Calu3 (cell line): ENCODE measurements around the gene TDRD12. TPM values are rescaled to one million over a fixed set of nuclear protein-coding genes. Genes with fewer than 3 reads are reported as not detected.

Source experiments
- BruUV-seq: library from RNA; stranded (reverse); fragments of 400-500 nt; replicated peaks from 2 replicates; lab custom pipeline; 2021; lab: Mats Ljungman, UMichigan
- CTCF ChIA-PET: fragments of 300-600 bp; sonication (Branson Sonifier 250); formaldehyde crosslinking; loops from one replicate; lab custom pipeline; 2022; ENCODE audit warnings: antibody characterized with exemption; lab: Charles Lee
- DNase-seq: peaks from one replicate; pipeline ENCODE4 v3.0.0; 2022
- H3K27ac Mint-ChIP-seq: one replicate; pipeline ENCODE4 v1.8.0; 2022; ENCODE audit warnings: mixed read lengths; ENCODE audit not compliant: unreplicated experiment
- H3K27me3 Mint-ChIP-seq: one replicate; pipeline ENCODE4 v1.8.0; 2022; ENCODE audit warnings: mixed read lengths; ENCODE audit not compliant: unreplicated experiment
- H3K36me3 Mint-ChIP-seq: one replicate; pipeline ENCODE4 v1.8.0; 2022; ENCODE audit warnings: mild to moderate bottlenecking, moderate library complexity, mixed read lengths; ENCODE audit not compliant: insufficient read depth, unreplicated experiment
- H3K4me1 Mint-ChIP-seq: one replicate; pipeline ENCODE4 v1.8.0; 2022; ENCODE audit warnings: mild to moderate bottlenecking, low read depth, mixed read lengths; ENCODE audit not compliant: unreplicated experiment
- H3K4me3 Mint-ChIP-seq: one replicate; pipeline ENCODE4 v1.8.0; 2022; ENCODE audit warnings: mild to moderate bottlenecking, low read depth, moderate library complexity, mixed read lengths; ENCODE audit not compliant: unreplicated experiment
- H3K9me3 Mint-ChIP-seq: one replicate; pipeline ENCODE4 v1.8.0; 2022; ENCODE audit warnings: low read depth, mixed read lengths; ENCODE audit not compliant: unreplicated experiment
- intact Hi-C: fragments of 100-400 bp; cut with micrococcal nuclease; formaldehyde crosslinking; loops from one replicate; pipeline ENCODE4 v1.10.0; 2022; ENCODE audit not compliant: unreplicated experiment
- total RNA-seq: library from RNA; stranded (reverse); gene quantifications from 2 replicates; pipeline ENCODE4 v1.2.3, GENCODE V29; 2022
- TF ChIP-seq, protein P1 (sequence below): fragments of 200-600 bp; IDR thresholded peaks from one replicate; pipeline ENCODE4 v1.8.0; 2022; ENCODE audit warnings: antibody characterized with exemption; ENCODE audit not compliant: unreplicated experiment

The TDRD12 gene
- total RNA-seq, 1 experiment from 2014 or later = 0.33 TPM

DNA sequence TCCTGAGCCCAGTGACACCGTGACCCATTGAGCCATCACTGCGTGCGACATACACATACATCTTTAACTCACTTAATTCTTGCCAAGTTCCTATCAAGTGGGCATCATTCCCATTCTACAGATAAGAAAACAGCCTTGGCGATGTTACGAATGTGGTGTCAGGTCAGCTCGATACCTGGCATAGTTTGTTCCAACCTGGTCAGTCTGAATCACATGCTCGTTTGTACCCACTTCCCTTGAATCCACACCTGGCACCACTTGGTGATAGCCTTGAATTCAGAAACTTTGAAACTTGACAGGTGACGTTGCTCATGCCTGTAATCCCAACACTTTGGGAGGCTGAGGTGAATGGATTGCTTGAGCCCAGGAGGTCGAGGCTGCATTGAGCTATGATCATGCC, 90.9 kb downstream of the TDRD12 start:
- H3K4me3 Mint-ChIP-seq = no peak overlapping the region
- no peaks in the 10 kb centered on the region for H3K36me3 Mint-ChIP-seq
- TF ChIP-seq, protein P1, sequence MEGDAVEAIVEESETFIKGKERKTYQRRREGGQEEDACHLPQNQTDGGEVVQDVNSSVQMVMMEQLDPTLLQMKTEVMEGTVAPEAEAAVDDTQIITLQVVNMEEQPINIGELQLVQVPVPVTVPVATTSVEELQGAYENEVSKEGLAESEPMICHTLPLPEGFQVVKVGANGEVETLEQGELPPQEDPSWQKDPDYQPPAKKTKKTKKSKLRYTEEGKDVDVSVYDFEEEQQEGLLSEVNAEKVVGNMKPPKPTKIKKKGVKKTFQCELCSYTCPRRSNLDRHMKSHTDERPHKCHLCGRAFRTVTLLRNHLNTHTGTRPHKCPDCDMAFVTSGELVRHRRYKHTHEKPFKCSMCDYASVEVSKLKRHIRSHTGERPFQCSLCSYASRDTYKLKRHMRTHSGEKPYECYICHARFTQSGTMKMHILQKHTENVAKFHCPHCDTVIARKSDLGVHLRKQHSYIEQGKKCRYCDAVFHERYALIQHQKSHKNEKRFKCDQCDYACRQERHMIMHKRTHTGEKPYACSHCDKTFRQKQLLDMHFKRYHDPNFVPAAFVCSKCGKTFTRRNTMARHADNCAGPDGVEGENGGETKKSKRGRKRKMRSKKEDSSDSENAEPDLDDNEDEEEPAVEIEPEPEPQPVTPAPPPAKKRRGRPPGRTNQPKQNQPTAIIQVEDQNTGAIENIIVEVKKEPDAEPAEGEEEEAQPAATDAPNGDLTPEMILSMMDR = no peak
- CTCF ChIA-PET = no interaction called here
- H3K27me3 Mint-ChIP-seq = peaks cover 58% of the 10 kb centered on the region
- H3K9me3 Mint-ChIP-seq = no peaks in the 10 kb centered on the region
- no peak overlapping the region for H3K27ac Mint-ChIP-seq
- no TSS peak for BruUV-seq
- no peak for DNase-seq
- intact Hi-C loops = no loop called here
- H3K4me1 Mint-ChIP-seq = no peaks in the 10 kb centered on the region

DNA sequence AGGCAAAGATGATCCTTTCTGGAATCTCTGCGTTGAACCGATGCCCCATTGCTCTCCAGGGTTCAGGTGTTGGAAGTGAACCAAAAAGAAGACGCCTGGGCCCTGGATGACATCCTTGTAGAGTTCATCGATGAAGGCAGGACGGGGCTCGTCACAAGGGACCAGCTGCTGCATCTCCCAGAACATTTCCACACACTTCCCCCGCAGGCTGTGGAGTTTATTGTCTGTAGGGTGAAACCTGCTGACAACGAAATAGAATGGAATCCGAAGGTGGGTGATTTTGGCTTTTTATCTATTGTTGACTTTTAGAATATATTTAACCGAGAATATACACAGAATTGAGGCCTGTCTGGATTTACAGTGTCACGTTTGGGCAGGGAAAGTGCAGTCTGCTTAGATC, 91.6 kb downstream of the TDRD12 start:
- intact Hi-C loops = no loop called here
- no peak overlapping the region for H3K27ac Mint-ChIP-seq
- H3K27me3 Mint-ChIP-seq = peaks cover 65% of the 10 kb centered on the region
- no peaks in the 10 kb centered on the region for H3K4me1 Mint-ChIP-seq
- H3K4me3 Mint-ChIP-seq = no peak overlapping the region
- TF ChIP-seq, protein P1 = no peak
- no peaks in the 10 kb centered on the region for H3K36me3 Mint-ChIP-seq
- CTCF ChIA-PET = no interaction called here
- no peak for DNase-seq
- BruUV-seq = no TSS peak
- H3K9me3 Mint-ChIP-seq = no peaks in the 10 kb centered on the region

DNA sequence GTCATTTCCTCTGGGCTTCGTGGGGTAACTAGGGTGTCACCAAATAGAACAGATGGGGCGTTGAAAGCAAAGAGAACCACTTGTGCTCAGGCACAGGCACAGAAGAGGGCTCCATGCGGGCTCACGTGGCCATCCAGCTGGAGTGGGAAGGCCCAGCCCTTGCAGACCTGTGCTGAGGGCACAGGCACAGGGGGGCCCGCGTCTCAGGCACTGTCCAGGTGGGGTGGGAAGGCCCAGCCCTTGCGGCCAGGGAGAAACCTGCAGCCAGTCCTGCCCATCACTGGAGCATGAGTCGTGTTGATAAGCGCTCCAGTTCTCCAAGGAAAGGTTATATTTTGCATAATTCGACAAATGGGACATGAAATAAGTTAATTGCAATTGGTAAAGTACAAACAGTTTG, 92.5 kb downstream of the TDRD12 start:
- no peak overlapping the region for H3K4me3 Mint-ChIP-seq
- CTCF ChIA-PET = no interaction called here
- H3K4me1 Mint-ChIP-seq = no peaks in the 10 kb centered on the region
- H3K36me3 Mint-ChIP-seq = no peaks in the 10 kb centered on the region
- H3K27me3 Mint-ChIP-seq = peaks cover 74% of the 10 kb centered on the region
- TF ChIP-seq, protein P1 = no peak
- no peak overlapping the region for H3K27ac Mint-ChIP-seq
- H3K9me3 Mint-ChIP-seq = no peaks in the 10 kb centered on the region
- BruUV-seq = no TSS peak
- DNase-seq = no peak
- intact Hi-C loops = no loop called here

DNA sequence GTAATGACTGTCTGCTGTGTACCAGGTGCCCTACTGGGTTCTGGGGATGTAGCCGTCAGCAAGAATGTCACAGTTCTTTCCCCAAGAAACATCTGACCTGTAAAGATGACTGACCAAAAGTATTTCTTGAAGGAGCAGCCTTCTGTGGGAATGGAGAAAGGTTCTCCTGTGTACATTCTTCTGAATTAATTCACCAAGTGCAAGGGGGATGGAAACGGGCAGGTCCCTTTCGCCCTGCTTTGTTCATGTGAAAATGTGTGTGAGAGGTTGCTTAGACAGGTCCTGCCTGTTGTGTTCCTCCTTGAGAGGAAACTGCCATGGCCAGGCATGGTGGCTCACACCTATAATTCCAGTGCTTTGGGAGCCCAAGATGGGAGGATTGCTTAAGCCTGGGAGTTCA, 93.0 kb downstream of the TDRD12 start:
- no peaks in the 10 kb centered on the region for H3K9me3 Mint-ChIP-seq
- no peaks in the 10 kb centered on the region for H3K4me1 Mint-ChIP-seq
- DNase-seq = no peak
- CTCF ChIA-PET = no interaction called here
- intact Hi-C loops = no loop called here
- no peak overlapping the region for H3K4me3 Mint-ChIP-seq
- H3K27me3 Mint-ChIP-seq = peaks cover 78% of the 10 kb centered on the region
- no peaks in the 10 kb centered on the region for H3K36me3 Mint-ChIP-seq
- BruUV-seq = no TSS peak
- H3K27ac Mint-ChIP-seq = no peak overlapping the region
- TF ChIP-seq, protein P1 = no peak
